ENCODE data around the gene ATP6V0A1.

ATP6V0A1 gene

GRCh38 chr17:42531455-42532354 is 73.0 kb downstream of the ATP6V0A1 start:
- peak; percentile 31 for TF ChIP-seq CTCF (IDR thresholded peaks at IDR 0.05; ENCODE audit: low read depth, low read length)
- peak; percentile 47 to 50 for DNase-seq (ENCODE audit: low read depth in 2 of 2)
- peak overlapping the region; percentile 34 to 49 for H3K4me3 ChIP-seq (replicated peaks in 1 of 2; ENCODE audit: low read depth in 2 of 2, low read length in 2 of 2)

- TF ChIP-seq CTCF (IDR thresholded peaks at IDR 0.05; ENCODE audit: low read depth, low read length), result no peak
- peak overlapping the region; percentile 32 to 61 for H3K4me3 ChIP-seq (replicated peaks in 1 of 2; ENCODE audit: low read depth in 2 of 2, low read length in 2 of 2)
- DNase-seq (ENCODE audit: low read depth in 2 of 2), result no peak
Observed at GRCh38 chr17:42535155-42536047, 76.7 kb downstream of the ATP6V0A1 start.

- H3K4me3 ChIP-seq (replicated peaks in 1 of 2; ENCODE audit: low read depth in 2 of 2, low read length in 2 of 2), result peak within 1 kb of the TSS; percentile 59 to 61
- no peak for TF ChIP-seq CTCF (IDR thresholded peaks at IDR 0.05; ENCODE audit: low read depth, low read length)
- DNase-seq (ENCODE audit: low read depth in 2 of 2), result peak; percentile 84 to 94
Observed at GRCh38 chr17:42536048-42536371, 77.3 kb downstream of the ATP6V0A1 start, which contains the start of gene NAGLU. NAGLU (plus strand) TSS chr17:42536241; CDS start chr17:42536273, 32 bp downstream.

GRCh38 chr17:42536372-42537155 is 77.9 kb downstream of the ATP6V0A1 start:
- no peak for TF ChIP-seq CTCF (IDR thresholded peaks at IDR 0.05; ENCODE audit: low read depth, low read length)
- peak overlapping the region; percentile 59 to 61 for H3K4me3 ChIP-seq (replicated peaks in 1 of 2; ENCODE audit: low read depth in 2 of 2, low read length in 2 of 2)
- DNase-seq (ENCODE audit: low read depth in 2 of 2), result peak; percentile 84 to 91

- no peak for TF ChIP-seq CTCF (IDR thresholded peaks at IDR 0.05; ENCODE audit: low read depth, low read length)
- H3K4me3 ChIP-seq (replicated peaks in 1 of 2; ENCODE audit: low read depth in 2 of 2, low read length in 2 of 2), result peak overlapping the region; percentile 59 to 61
- DNase-seq (ENCODE audit: low read depth in 2 of 2), result no peak
Observed at GRCh38 chr17:42537156-42537805, 78.6 kb downstream of the ATP6V0A1 start.

All from cardiac fibroblast (primary cell).